ENCODE results near the gene ITPR1.
"Not testable (repeated sequence)": the region's sequence is repeated elsewhere in the genome, so short reads cannot be mapped to it uniquely, and the experiment has no call there.

Gene ITPR1

GRCh38 chr3:4571690-4572334 is 78.7 kb downstream of the ITPR1 start:
- peak; percentile 60 for DNase-seq (ENCODE audit: low spot score)

GRCh38 chr3:4573153-4573552 is 80.0 kb downstream of the ITPR1 start:
- no peak for DNase-seq (ENCODE audit: low spot score)

- DNase-seq (ENCODE audit: low spot score) = no peak
Observed at GRCh38 chr3:4574426-4574965, 81.3 kb downstream of the ITPR1 start.

GRCh38 chr3:4575381-4575780 is 82.2 kb downstream of the ITPR1 start:
- DNase-seq (ENCODE audit: low spot score) = no peak

- DNase-seq (ENCODE audit: low spot score) = no peak
Observed at GRCh38 chr3:4577721-4578120, 84.6 kb downstream of the ITPR1 start.

GRCh38 chr3:4580346-4581123 is 87.4 kb downstream of the ITPR1 start:
- no peak for DNase-seq (ENCODE audit: low spot score)

- no peak for DNase-seq (ENCODE audit: low spot score)
Observed at GRCh38 chr3:4581124-4581424, 87.9 kb downstream of the ITPR1 start.

- DNase-seq (ENCODE audit: low spot score) = no peak
Observed at GRCh38 chr3:4581498-4581897, 88.3 kb downstream of the ITPR1 start.

GRCh38 chr3:4581920-4582611 is 88.9 kb downstream of the ITPR1 start:
- DNase-seq (ENCODE audit: low spot score) = no peak

- no peak for DNase-seq (ENCODE audit: low spot score)
Observed at GRCh38 chr3:4582624-4583023, 89.5 kb downstream of the ITPR1 start.

- no peak for DNase-seq (ENCODE audit: low spot score)
Observed at GRCh38 chr3:4583416-4583815, 90.3 kb downstream of the ITPR1 start.

GRCh38 chr3:4584456-4585249 is 91.5 kb downstream of the ITPR1 start:
- no peak for DNase-seq (ENCODE audit: low spot score)

- DNase-seq (ENCODE audit: low spot score) = no peak
Observed at GRCh38 chr3:4586381-4586780, 93.2 kb downstream of the ITPR1 start.

GRCh38 chr3:4587061-4587837 is 94.1 kb downstream of the ITPR1 start:
- no peak for DNase-seq (ENCODE audit: low spot score)

GRCh38 chr3:4587838-4588105 is 94.6 kb downstream of the ITPR1 start:
- no peak for DNase-seq (ENCODE audit: low spot score)

- DNase-seq (ENCODE audit: low spot score) = no peak
Observed at GRCh38 chr3:4588466-4588865, 95.3 kb downstream of the ITPR1 start.

- DNase-seq (ENCODE audit: low spot score) = no peak
Observed at GRCh38 chr3:4589475-4590097, 96.4 kb downstream of the ITPR1 start.

- not testable (repeated sequence) for DNase-seq (ENCODE audit: low spot score)
Observed at GRCh38 chr3:4590849-4591248, 97.7 kb downstream of the ITPR1 start.

GRCh38 chr3:4591669-4592068 is 98.5 kb downstream of the ITPR1 start:
- no peak for DNase-seq (ENCODE audit: low spot score)

- DNase-seq (ENCODE audit: low spot score) = no peak
Observed at GRCh38 chr3:4593014-4593413, 99.9 kb downstream of the ITPR1 start.

- no peak for DNase-seq (ENCODE audit: low spot score)
Observed at GRCh38 chr3:4595710-4596113, 102.6 kb downstream of the ITPR1 start.

Measured in NAMALWA (cell line).